Tibial nerve (tissue), 3 donors: ENCODE measurements around the gene TMEM238.

Source experiments
- CTCF ChIP-seq, 5 experiments: fragments of 200-600 bp in 3 of 5; fragments of 450-650 bp in 2 of 5; sonication (generic) in 3 of 5; IDR thresholded peaks; one replicate each; pipeline ENCODE4 v1.5.1; 2016 to 2019; ENCODE audit warnings: antibody characterized with exemption in 5 of 5, mild to moderate bottlenecking in 3 of 5, moderate library complexity in 2 of 5
- POLR2A ChIP-seq, 2 donors: fragments of 450-650 bp; IDR thresholded peaks; one replicate each; pipeline ENCODE4 v1.6.1; 2017; ENCODE audit warnings: antibody characterized with exemption in 2 of 2, mild to moderate bottlenecking in 2 of 2, moderate library complexity in 2 of 2

DNA sequence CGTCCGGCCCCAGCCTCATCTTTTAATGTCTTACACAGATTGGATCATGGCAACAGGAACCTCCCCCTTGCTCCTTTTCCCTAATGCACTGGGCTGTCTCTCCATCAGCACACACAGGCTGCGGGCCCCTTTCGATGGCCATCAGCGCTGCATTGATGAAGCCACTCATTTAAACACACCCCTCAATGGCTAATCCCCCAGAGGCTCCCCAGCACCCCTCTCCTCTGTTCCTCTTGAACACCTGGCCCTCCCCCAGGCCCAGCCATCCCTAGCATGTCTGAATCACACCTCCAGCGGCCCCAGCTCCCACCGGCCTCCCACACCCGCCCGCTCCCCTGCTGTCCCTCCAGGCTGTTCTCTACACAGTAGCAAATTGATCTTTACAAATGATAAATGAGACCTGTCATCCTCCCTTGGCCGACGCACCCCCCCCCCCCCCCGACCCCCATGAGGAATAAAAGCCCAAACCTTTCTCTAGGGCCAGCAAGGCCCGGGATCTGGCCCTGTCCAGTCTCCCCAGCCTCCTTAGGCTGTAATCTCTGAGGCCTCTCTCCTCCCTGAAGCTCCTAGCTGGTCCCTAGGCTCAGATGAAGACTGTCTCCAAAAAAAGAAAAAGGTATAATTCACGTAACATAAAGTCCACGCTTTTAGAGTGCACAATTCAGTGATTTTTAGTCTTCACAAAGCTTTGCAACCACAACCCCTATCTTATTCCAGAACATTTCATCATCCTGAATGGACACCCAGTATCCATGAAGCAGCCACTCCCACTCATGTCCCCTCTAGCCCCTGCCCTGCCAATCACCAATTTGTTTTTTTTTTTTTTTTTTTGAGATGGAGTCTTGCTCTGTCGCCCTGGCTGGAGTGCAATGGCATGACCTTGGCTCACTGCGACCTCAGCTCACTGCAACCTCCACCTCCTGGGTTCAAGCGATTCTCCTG is 9.0 kb upstream of the TMEM238 start:
- TF ChIP-seq POLR2A (IDR thresholded peaks at IDR 0.05) (no peak), CTCF (IDR thresholded peaks at IDR 0.05) (no peak)
